CD4-positive, alpha-beta T cell (primary cell): ENCODE results near the gene BCAR3. TPM values are rescaled to one million over a fixed set of nuclear protein-coding genes. Genes with fewer than 3 reads are reported as not detected.
"Not testable (repeated sequence)": the region's sequence is repeated elsewhere in the genome, so short reads cannot be mapped to it uniquely, and the experiment has no call there.

ENCODE experiments used
- ATAC-seq: fragments of 200-7000 bp; cut with Tn5 transposase; one replicate; pipeline ENCODE4 v1.10.0; 2022; ENCODE audit warnings: mild to moderate bottlenecking; ENCODE audit not compliant: poor library complexity
- CTCF ChIA-PET: fragments of 350-600 bp; sonication (Branson Sonifier 250); formaldehyde crosslinking; loops from one replicate; lab custom pipeline; 2021; ENCODE audit warnings: antibody characterized with exemption, inconsistent platforms; lab: Charles Lee
- POLR2A ChIA-PET: fragments of 350-600 bp; sonication (Branson Sonifier 250); formaldehyde crosslinking; loops from one replicate; lab custom pipeline; 2021; ENCODE audit warnings: antibody characterized with exemption, inconsistent platforms; lab: Charles Lee
- DNase-seq, 14 experiments: peaks; one replicate each; pipeline ENCODE4 v3.0.0-alpha.2; 2013 to 2020; ENCODE audit warnings: mixed read lengths in 2 of 14
- H3K27ac ChIP-seq, 2 donors: one replicate each; pipeline versions ENCODE4 v1.5.1 to v1.7.0; 2013; ENCODE audit warnings: low read length in 2 of 2, low read depth in 1 of 2, mild to moderate bottlenecking in 1 of 2
- H3K27me3 ChIP-seq, 2 experiments: 1 replicate in 1 of 2; 2 replicates in 1 of 2; pipeline versions ENCODE4 v1.6.1 to v1.7.0; 2013; ENCODE audit warnings: low read length in 2 of 2, control low read depth in 1 of 2, mild to moderate bottlenecking in 1 of 2, moderate library complexity in 1 of 2; ENCODE audit not compliant: insufficient read depth in 2 of 2, control insufficient read depth in 1 of 2
- H3K36me3 ChIP-seq: one replicate; pipeline ENCODE4 v1.6.1; 2013; ENCODE audit warnings: low read length, control low read depth; ENCODE audit not compliant: insufficient read depth
- H3K4me1 ChIP-seq: one replicate; pipeline ENCODE4 v1.6.1; 2013; ENCODE audit warnings: low read length, control low read depth; ENCODE audit not compliant: insufficient read depth
- H3K4me3 ChIP-seq: one replicate; pipeline ENCODE4 v1.5.1; 2013; ENCODE audit warnings: mild to moderate bottlenecking, low read length, moderate library complexity
- H3K9me3 ChIP-seq, 2 experiments: 1 replicate in 1 of 2; 2 replicates in 1 of 2; pipeline versions ENCODE4 v1.6.1 to v1.7.0; 2013; ENCODE audit warnings: low read length in 2 of 2, mild to moderate bottlenecking in 2 of 2, control low read depth in 1 of 2, moderate library complexity in 1 of 2; ENCODE audit not compliant: control insufficient read depth in 1 of 2, insufficient read depth in 1 of 2
- H3K27ac Mint-ChIP-seq: one replicate; pipeline ENCODE4 v1.8.0; 2020; ENCODE audit warnings: mixed read lengths
- H3K27me3 Mint-ChIP-seq: one replicate; pipeline ENCODE4 v1.8.0; 2021; ENCODE audit warnings: mixed read lengths
- H3K36me3 Mint-ChIP-seq: one replicate; pipeline ENCODE4 v1.8.0; 2021; ENCODE audit warnings: low read depth, mixed read lengths
- H3K4me1 Mint-ChIP-seq: one replicate; pipeline ENCODE4 v1.8.0; 2021; ENCODE audit warnings: low read depth, mixed read lengths
- H3K4me3 Mint-ChIP-seq: one replicate; pipeline ENCODE4 v1.8.0; 2020; ENCODE audit warnings: mild to moderate bottlenecking, mixed read lengths
- H3K9me3 Mint-ChIP-seq: one replicate; pipeline ENCODE4 v1.8.0; 2020; ENCODE audit warnings: mixed read lengths
- CTCF ChIP-seq: fragments of 200-600 bp; IDR thresholded peaks from one replicate; pipeline ENCODE4 v1.8.0; 2022; ENCODE audit warnings: antibody characterized with exemption, mild to moderate bottlenecking
- intact Hi-C, 2 experiments: fragments of 100-400 bp; cut with DNase I in 1 of 2; cut with micrococcal nuclease in 1 of 2; formaldehyde crosslinking; loops; one replicate each; pipeline versions ENCODE4 v1.15.1 to v1.9.0; 2023 to 2025; cut with DNase I, micrococcal nuclease
- total RNA-seq, 174 experiments: library from RNA in 2 of 174; stranded (reverse) in 2 of 174; gene quantifications; one replicate each; pipeline ENCODE4 v1.2.3 and lab custom pipeline; 2021 to 2026

The BCAR3 gene
- total RNA-seq, 2 experiments from 2014 or later: 0.47 to 0.92 TPM

GRCh38 chr1:93593854-93594602 is 87.6 kb downstream of the BCAR3 start:
- no peak for ATAC-seq
- H3K27me3 Mint-ChIP-seq: no peaks in the 10 kb centered on the region
- ChIA-PET CTCF (no interaction called here), POLR2A (no interaction called here)
- Histone ChIP-seq H3K9me3 (no peaks in the 10 kb centered on the region), H3K4me3 (no peak overlapping the region), H3K27me3 (no peaks in the 10 kb centered on the region), H3K36me3 (no peaks in the 10 kb centered on the region), H3K27ac (no peak overlapping the region), H3K4me1 (peaks cover 5% of the 10 kb centered on the region)
- H3K4me3 Mint-ChIP-seq: no peak overlapping the region
- no peaks in the 10 kb centered on the region for H3K9me3 Mint-ChIP-seq
- no peaks in the 10 kb centered on the region for H3K36me3 Mint-ChIP-seq
- intact Hi-C loops: no loop called here
- peaks cover 8% of the 10 kb centered on the region for H3K4me1 Mint-ChIP-seq
- no peak for TF ChIP-seq CTCF
- no peak overlapping the region for H3K27ac Mint-ChIP-seq
- DNase-seq: no peak

GRCh38 chr1:93592551-93592949 is 89.1 kb downstream of the BCAR3 start:
- Histone ChIP-seq H3K4me3 (no peak overlapping the region), H3K27ac (no peak overlapping the region), H3K27me3 (no peaks in the 10 kb centered on the region), H3K36me3 (no peaks in the 10 kb centered on the region), H3K4me1 (peaks cover 5% of the 10 kb centered on the region), H3K9me3 (no peaks in the 10 kb centered on the region)
- H3K4me1 Mint-ChIP-seq: peaks cover 8% of the 10 kb centered on the region
- no peaks in the 10 kb centered on the region for H3K9me3 Mint-ChIP-seq
- intact Hi-C loops: no loop called here
- POLR2A ChIA-PET: no interaction called here
- no peaks in the 10 kb centered on the region for H3K27me3 Mint-ChIP-seq
- CTCF ChIA-PET: no interaction called here
- no peak overlapping the region for H3K4me3 Mint-ChIP-seq
- no peak overlapping the region for H3K27ac Mint-ChIP-seq
- DNase-seq (no peak), ATAC-seq (no peak)
- no peaks in the 10 kb centered on the region for H3K36me3 Mint-ChIP-seq
- no peak for TF ChIP-seq CTCF

- H3K27ac ChIP-seq: no peak overlapping the region
- peaks cover 5% of the 10 kb centered on the region for H3K4me1 ChIP-seq
- Mint-ChIP-seq H3K4me3 (no peak overlapping the region), H3K36me3 (no peaks in the 10 kb centered on the region), H3K9me3 (no peaks in the 10 kb centered on the region), H3K4me1 (peaks cover 8% of the 10 kb centered on the region), H3K27ac (no peak overlapping the region), H3K27me3 (no peaks in the 10 kb centered on the region)
- peak in 4 of 14 experiments; percentile 5 to 23 (median 6) for DNase-seq
- H3K36me3 ChIP-seq: no peaks in the 10 kb centered on the region
- no peak for ATAC-seq
- H3K27me3 ChIP-seq: no peaks in the 10 kb centered on the region
- TF ChIP-seq CTCF: no peak
- ChIA-PET POLR2A (no interaction called here), CTCF (no interaction called here)
- intact Hi-C loops: no loop called here
- H3K9me3 ChIP-seq: no peaks in the 10 kb centered on the region
- H3K4me3 ChIP-seq: no peak overlapping the region
These were observed 89.7 kb downstream of the BCAR3 start for GRCh38 chr1:93591676-93592550.

GRCh38 chr1:93591291-93591675 is 90.4 kb downstream of the BCAR3 start:
- H3K27me3 Mint-ChIP-seq, H3K27ac Mint-ChIP-seq, H3K36me3 ChIP-seq, H3K4me1 ChIP-seq, H3K9me3 Mint-ChIP-seq, H3K36me3 Mint-ChIP-seq, H3K4me3 Mint-ChIP-seq, H3K27me3 ChIP-seq, H3K27ac ChIP-seq, CTCF ChIA-PET, intact Hi-C loops, ATAC-seq, H3K4me1 Mint-ChIP-seq, H3K9me3 ChIP-seq, DNase-seq, POLR2A ChIA-PET, H3K4me3 ChIP-seq: not testable (repeated sequence)
